ENCODE results near the gene PLXNA4.

The PLXNA4 gene

DNA sequence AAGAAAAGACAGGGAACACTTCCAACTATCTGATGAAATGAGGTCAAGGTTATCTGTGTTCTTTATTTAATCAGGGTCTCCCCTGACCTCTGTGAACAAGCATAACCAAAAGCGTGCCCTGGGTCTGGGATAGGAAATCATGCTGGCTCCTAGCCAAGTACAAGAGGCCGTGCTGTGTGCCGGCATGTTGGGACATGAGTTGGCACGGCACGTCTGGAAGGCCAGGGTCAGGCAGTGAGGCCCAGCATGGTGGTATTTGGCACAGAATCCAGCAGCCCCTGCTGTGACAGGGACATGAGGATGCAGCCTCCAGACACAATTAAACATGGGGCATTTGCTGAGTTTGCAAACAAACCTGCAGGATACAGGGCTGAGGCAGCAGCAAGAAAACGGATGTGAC, 320.4 kb downstream of the PLXNA4 start (continued):
- TF ChIP-seq, protein P1, sequence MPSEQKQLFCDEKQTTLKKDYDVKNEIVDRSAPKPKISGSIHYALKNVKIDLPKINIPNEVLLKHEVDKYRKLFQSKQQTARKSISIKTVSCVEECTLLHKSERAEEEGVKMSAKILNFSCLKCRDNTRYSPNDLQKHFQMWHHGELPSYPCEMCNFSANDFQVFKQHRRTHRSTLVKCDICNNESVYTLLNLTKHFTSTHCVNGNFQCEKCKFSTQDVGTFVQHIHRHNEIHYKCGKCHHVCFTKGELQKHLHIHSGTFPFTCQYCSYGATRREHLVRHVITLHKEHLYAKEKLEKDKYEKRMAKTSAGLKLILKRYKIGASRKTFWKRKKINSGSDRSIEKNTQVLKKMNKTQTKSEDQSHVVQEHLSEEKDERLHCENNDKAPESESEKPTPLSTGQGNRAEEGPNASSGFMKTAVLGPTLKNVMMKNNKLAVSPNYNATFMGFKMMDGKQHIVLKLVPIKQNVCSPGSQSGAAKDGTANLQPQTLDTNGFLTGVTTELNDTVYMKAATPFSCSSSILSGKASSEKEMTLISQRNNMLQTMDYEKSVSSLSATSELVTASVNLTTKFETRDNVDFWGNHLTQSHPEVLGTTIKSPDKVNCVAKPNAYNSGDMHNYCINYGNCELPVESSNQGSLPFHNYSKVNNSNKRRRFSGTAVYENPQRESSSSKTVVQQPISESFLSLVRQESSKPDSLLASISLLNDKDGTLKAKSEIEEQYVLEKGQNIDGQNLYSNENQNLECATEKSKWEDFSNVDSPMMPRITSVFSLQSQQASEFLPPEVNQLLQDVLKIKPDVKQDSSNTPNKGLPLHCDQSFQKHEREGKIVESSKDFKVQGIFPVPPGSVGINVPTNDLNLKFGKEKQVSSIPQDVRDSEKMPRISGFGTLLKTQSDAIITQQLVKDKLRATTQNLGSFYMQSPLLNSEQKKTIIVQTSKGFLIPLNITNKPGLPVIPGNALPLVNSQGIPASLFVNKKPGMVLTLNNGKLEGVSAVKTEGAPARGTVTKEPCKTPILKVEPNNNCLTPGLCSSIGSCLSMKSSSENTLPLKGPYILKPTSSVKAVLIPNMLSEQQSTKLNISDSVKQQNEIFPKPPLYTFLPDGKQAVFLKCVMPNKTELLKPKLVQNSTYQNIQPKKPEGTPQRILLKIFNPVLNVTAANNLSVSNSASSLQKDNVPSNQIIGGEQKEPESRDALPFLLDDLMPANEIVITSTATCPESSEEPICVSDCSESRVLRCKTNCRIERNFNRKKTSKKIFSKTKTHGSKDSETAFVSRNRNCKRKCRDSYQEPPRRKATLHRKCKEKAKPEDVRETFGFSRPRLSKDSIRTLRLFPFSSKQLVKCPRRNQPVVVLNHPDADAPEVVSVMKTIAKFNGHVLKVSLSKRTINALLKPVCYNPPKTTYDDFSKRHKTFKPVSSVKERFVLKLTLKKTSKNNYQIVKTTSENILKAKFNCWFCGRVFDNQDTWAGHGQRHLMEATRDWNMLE (tag by site-specific recombination; conservative IDR thresholded peaks at IDR 0.05; ENCODE audit: low read depth), result peak; percentile 44; the same call in 1 of the 2 replicates
- peak; percentile 80 for TF ChIP-seq ZFP69B (tag by site-specific recombination; IDR thresholded peaks at IDR 0.05)
- 0 out of 2 replicates have a peak, but pooled peaks have one; percentile 24 for TF ChIP-seq ZFP37 (tag by site-specific recombination; IDR thresholded peaks at IDR 0.05)
- TF ChIP-seq REST (tag by site-specific recombination; IDR thresholded peaks at IDR 0.05), result no peak
- peak; percentile 88 for TF ChIP-seq HOXD13 (CRISPR knock-in tag; IDR thresholded peaks at IDR 0.05; ENCODE audit: borderline replicate concordance)
- TF ChIP-seq ZBTB10 (tag by site-specific recombination; IDR thresholded peaks at IDR 0.05), result peak; percentile 45; the same call in 1 of the 2 replicates
- peak; percentile 98 for TF ChIP-seq ZNF24 (tag by site-specific recombination; IDR thresholded peaks at IDR 0.05)
- no peak for TF ChIP-seq ZNF701 (tag by site-specific recombination; IDR thresholded peaks at IDR 0.05)
- TF ChIP-seq ZNF670 (tag by site-specific recombination; IDR thresholded peaks at IDR 0.05; ENCODE audit: low read depth), result no peak
- peak; percentile 79; the same call in 1 of the 2 replicates for TF ChIP-seq ZNF561 (tag by site-specific recombination; IDR thresholded peaks at IDR 0.05; ENCODE audit: borderline replicate concordance)
- TF ChIP-seq ZNF747 (tag by site-specific recombination; IDR thresholded peaks at IDR 0.05), result no peak
- TF ChIP-seq ZNF664 (tag by site-specific recombination; IDR thresholded peaks at IDR 0.05), result peak; percentile 79
- TF ChIP-seq ZNF404 (tag by site-specific recombination; IDR thresholded peaks at IDR 0.05), result no peak; the same call in 1 of the 2 replicates
- TF ChIP-seq ZNF677 (tag by site-specific recombination; IDR thresholded peaks at IDR 0.05), result 0 out of 2 replicates have a peak, but pooled peaks have one; percentile 17
- TF ChIP-seq ZBTB17 (tag by site-specific recombination; IDR thresholded peaks at IDR 0.05), result peak; percentile 82
- peak; percentile 29; the same call in 1 of the 2 replicates for TF ChIP-seq ATF2 (tag by site-specific recombination; IDR thresholded peaks at IDR 0.05; ENCODE audit: low read depth)
- TF ChIP-seq HOXA7 (CRISPR knock-in tag; IDR thresholded peaks at IDR 0.05; ENCODE audit: borderline replicate concordance), result no peak
- TF ChIP-seq ZBTB44 (tag by site-specific recombination; IDR thresholded peaks at IDR 0.05), result peak; percentile 90
- TF ChIP-seq, protein P2, sequence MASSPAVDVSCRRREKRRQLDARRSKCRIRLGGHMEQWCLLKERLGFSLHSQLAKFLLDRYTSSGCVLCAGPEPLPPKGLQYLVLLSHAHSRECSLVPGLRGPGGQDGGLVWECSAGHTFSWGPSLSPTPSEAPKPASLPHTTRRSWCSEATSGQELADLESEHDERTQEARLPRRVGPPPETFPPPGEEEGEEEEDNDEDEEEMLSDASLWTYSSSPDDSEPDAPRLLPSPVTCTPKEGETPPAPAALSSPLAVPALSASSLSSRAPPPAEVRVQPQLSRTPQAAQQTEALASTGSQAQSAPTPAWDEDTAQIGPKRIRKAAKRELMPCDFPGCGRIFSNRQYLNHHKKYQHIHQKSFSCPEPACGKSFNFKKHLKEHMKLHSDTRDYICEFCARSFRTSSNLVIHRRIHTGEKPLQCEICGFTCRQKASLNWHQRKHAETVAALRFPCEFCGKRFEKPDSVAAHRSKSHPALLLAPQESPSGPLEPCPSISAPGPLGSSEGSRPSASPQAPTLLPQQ (tag by site-specific recombination; IDR thresholded peaks at IDR 0.05), result peak; percentile 88
- peak; percentile 67; the same call in 1 of the 2 replicates for TF ChIP-seq ZSCAN23 (tag by site-specific recombination; IDR thresholded peaks at IDR 0.05)
- peak; percentile 83; the same call in 1 of the 2 replicates for TF ChIP-seq ZNF530 (tag by site-specific recombination; IDR thresholded peaks at IDR 0.05; ENCODE audit: low read depth)
- peak; percentile 84 for TF ChIP-seq ZNF610 (tag by site-specific recombination; IDR thresholded peaks at IDR 0.05; ENCODE audit: borderline replicate concordance)
- no peak for TF ChIP-seq ZNF626 (tag by site-specific recombination; IDR thresholded peaks at IDR 0.05)

All from HEK293 (cell line).